Epithelial cell of proximal tubule (primary cell): Measurements from ENCODE around the gene VPS35L. TPM values are rescaled to one million over a fixed set of nuclear protein-coding genes. Genes with fewer than 3 reads are reported as not detected.

Source experiments
- DNase-seq: peaks from one replicate; pipeline ENCODE4 v3.0.0-alpha.2; 2011; ENCODE audit warnings: low read depth
- H3K4me3 ChIP-seq: 2 replicates; pipeline ENCODE4 v1.5.1; 2011; ENCODE audit warnings: low read depth, mild to moderate bottlenecking, low read length
- CTCF ChIP-seq: conservative IDR thresholded peaks from 2 replicates; pipeline ENCODE4 v1.5.1; 2012; ENCODE audit warnings: low read depth, mild to moderate bottlenecking, low read length
- total RNA-seq: library from RNA; depleted of rRNA; stranded (reverse); fragments of >200 nt; gene quantifications from 2 replicates; pipeline ENCODE4 v1.2.3, GENCODE V29; 2015

Gene VPS35L
- total RNA-seq, 1 donor from 2014 or later = 36.9 TPM

- no peak overlapping the region for H3K4me3 ChIP-seq
- DNase-seq = no peak
- no peak for TF ChIP-seq CTCF
Measured at GRCh38 chr16:19705146-19705501, 149.6 kb downstream of the VPS35L start.

- TF ChIP-seq CTCF = no peak
- no peak overlapping the region for H3K4me3 ChIP-seq
- DNase-seq = no peak
Measured at GRCh38 chr16:19705843-19706242, 150.3 kb downstream of the VPS35L start.

GRCh38 chr16:19706846-19707245 is 151.3 kb downstream of the VPS35L start:
- DNase-seq = no peak
- no peak for TF ChIP-seq CTCF
- H3K4me3 ChIP-seq = no peak overlapping the region

- TF ChIP-seq CTCF = no peak
Measured at GRCh38 chr16:19707569-19708295, 152.2 kb downstream of the VPS35L start.

GRCh38 chr16:19708296-19709205 is 153.0 kb downstream of the VPS35L start:
- DNase-seq = no peak
- TF ChIP-seq CTCF = no peak
- H3K4me3 ChIP-seq = no peak overlapping the region

More at GRCh38 chr16:19707569-19708295, 152.2 kb downstream of the VPS35L start:
- DNase-seq = no peak
- no peak overlapping the region for H3K4me3 ChIP-seq

GRCh38 chr16:19709381-19710136 is 154.1 kb downstream of the VPS35L start:
- no peak for TF ChIP-seq CTCF
- H3K4me3 ChIP-seq = no peak overlapping the region
- no peak for DNase-seq
